GM19099 (cell line): ENCODE results near the gene NDUFS2.
A peak's percentile ranks its signal among the peaks of the same experiment; 100 is the strongest.

Experiments
- POLR2A ChIP-seq: IDR thresholded peaks from 3 replicates; pipeline ENCODE4 v1.6.1; 2011; ENCODE audit warnings: low read depth; ENCODE audit not compliant: insufficient read length; ENCODE audit errors: extremely low read depth

NDUFS2 gene

DNA sequence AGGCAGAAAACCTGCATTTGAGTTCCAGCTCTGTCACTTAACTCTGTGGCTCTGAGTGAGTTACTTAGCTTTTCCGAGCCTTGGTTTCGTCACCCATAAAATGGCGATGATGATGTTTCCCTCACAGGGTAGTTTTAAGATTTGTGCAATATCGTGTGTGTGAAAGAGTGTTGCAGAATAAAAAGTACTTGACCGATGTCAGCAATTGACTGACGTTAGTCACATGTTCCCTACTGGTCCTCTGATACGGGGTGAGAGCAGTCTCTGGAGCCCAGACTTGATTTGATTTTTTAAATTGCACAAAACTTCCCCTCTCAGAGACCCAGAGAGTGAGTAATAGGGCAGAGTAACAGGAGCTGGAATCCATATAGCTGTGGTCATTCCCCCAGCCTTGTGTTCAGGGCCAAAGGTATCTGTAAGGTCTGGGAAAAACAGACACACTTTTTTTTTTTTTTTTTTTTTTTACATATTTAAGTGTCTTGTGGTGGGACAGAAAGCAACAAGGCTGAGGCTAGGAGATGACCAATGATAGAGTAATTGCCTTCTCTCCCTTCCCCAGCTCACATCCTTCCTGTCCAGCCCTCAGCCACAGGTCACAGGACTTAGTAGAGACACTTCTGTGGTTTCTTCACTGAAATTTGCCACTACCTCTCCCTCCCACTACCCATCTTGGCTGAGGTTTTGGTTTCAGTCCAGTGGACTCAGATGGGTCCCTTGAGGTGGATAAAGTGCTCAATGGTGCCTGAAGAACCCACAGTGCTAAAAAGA is 15.0 kb downstream of the NDUFS2 start:
- no peak for TF ChIP-seq POLR2A

DNA sequence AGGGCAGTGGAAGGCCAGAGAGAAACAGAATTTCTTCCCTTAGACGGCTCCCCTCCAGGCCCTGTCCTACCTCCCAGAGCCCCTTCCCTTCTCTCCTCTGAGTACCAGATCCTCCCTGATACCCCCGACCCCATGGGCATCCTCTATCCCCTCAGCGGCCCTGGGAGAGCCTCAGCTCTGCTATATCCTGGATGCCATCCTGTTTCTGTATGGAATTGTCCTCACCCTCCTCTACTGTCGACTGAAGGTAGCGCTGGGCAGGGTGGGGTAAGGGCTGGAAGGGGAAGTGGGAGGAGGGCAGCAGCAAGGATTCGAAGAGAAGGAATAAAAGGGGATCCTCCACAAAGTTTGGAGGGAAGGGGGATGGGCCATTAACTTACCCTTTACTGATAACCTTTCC is 15.7 kb downstream of the NDUFS2 start:
- no peak for TF ChIP-seq POLR2A

DNA sequence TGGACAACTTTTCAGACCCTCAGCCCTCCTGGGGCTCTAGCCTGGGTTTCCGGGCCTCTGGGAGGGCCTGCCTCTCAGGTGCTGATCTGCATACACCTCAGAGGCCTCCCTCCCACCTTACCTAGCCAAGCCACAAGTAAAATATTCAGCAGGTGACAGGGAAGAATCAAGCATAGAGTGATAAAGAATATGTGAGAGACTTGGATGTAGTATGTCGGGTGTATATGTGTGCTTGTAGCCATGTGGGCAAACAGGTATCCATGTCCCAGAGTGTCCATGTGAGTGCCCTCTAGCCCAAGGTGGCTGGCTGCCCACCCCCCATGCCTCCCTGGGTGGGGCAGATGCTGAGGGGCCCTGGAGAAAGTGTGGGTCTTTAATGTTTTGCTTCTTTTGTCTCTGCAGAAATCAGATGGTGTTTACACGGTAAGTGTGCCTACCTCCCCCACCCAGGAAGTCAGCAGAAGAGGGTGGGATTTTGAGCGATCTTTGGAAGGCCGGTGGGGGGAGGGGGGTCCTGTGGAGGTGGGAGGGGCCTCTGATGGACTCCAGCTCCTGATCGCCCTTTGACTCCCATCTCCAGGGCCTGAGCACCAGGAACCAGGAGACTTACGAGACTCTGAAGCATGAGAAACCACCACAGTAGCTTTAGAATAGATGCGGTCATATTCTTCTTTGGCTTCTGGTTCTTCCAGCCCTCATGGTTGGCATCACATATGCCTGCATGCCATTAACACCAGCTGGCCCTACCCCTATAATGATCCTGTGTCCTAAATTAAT is 16.3 kb downstream of the NDUFS2 start:
- no peak for TF ChIP-seq POLR2A

DNA sequence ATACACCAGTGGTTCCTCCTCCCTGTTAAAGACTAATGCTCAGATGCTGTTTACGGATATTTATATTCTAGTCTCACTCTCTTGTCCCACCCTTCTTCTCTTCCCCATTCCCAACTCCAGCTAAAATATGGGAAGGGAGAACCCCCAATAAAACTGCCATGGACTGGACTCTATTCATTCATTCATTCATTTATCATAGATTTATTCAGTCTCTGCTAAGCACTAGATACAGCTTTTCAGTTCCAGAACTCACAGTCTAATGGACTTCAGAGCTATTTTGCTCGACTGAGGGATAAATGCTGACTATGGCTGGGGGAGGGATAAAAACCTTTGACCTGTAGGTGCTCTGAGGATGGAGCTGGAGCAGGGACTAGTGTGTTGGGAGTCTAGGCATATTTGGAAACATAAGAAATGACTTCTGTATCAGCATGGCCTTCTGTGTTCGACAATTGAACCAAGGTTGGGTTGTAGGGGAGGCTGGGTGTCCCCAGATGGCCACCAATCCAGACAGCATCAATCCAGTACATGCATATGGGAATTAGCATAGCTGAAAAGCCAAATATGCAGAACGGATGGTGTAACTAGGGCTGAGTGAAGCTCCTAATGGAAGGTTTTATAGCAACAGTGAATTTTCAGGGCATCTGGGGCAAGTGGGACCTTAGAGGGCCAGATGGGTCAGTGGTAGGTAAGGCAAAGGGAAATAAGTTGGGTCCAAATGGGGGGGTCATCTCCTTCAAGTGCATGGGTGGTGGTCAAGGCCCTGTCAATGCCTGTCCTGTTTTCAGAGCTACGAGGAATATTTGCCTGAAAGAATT is 17.1 kb downstream of the NDUFS2 start:
- TF ChIP-seq POLR2A, result no peak

DNA sequence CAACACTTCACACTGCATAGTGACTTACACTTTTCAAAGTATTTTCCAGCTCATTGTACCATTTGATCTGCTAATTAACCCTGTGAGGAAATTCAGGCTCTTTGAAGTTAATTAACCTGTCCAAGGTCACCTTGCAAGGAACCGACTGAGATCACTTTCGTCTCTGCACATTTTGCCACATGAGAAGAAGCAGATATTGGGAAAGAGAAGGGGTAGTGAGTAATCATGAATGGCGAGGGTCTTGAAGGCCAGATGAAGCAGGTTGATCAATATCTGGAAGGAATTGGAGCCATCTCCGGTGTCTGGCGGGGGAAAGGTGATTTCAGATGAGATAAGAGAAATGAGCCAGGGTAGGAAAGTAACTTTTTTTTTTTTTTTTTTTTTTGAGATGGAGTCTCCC is 17.8 kb downstream of the NDUFS2 start:
- no peak for TF ChIP-seq POLR2A

DNA sequence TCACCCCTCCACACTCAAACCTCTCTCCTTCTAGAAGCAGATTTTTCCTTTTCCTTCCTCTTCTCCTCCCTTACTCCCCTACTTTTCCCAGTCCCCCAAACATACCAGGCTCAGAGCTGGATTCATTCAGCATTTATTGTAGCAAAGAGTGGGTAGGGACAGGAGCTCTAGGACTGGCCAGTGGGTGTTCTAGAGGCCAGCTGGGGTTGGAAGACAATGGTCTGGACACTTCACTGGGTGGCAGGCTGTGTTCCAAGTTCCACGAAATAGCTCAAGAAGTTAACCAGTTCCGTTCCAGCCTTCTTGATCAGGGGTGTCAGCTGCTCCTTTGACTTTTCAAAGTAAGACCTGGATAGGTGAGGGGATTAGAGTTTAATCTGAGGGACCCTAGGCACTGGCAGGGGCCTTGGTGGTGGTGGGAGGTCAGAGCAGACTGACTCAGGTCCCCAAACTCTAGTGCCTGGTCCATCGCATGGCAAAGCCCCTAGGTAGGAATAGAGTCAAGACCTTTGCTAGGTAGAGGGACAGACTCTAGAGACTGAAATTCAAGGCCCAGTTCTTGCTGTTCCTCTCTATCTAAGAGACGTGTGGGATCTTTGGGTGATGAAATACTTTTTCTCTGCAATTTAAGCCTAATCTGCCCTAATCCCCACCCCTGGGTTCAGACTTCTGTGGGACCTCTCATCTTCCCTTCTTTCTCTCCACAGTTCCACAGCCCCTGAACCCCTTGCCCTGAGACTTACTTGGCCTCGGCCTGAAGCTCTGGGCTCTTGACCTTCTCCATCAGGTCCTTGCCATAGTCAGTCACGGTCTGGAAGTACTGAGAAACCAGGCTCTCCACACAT is 20.2 kb downstream of the NDUFS2 start:
- TF ChIP-seq POLR2A, result no peak

DNA sequence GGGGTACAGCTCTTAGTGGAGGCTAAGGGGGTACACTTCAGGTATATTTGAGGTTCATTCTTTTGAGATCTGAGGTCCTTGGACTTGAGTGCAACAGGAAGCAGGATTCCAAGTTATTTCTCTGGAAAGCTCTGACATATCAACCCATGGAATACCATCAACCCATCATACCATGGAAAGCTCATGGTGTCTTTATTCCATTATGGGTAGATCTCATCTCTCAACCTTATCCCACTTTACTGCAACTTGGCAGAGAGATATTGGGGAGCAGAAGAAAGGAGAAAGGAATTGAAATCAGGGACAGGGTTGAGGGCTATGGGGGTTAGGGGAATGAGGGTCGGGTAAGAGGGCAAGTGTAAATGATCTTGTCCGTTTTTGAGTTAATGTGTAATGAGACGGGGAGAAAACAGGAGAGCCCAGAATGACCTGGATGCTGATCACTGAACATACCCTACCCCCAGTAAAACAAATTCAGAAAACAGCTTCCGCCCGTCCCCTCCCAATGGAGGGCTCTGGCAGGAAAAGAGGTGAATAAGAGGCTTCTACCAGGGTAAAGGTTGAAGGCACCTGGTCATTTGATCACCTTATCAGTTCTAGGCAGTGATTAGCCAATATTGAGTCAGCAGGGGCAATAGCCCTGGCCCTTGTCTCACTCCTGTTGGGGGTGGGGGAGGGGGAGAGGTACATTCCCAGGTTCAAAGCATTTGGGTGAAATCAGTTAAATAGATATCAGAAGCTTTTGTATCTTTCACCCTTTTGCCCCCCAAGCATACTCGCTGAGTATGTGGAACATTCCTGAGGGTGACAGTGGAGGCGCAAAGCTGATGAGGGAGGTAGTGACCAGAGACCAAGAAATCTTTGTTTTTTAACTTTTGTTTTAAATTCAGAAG is 21.9 kb downstream of the NDUFS2 start:
- TF ChIP-seq POLR2A, result no peak

DNA sequence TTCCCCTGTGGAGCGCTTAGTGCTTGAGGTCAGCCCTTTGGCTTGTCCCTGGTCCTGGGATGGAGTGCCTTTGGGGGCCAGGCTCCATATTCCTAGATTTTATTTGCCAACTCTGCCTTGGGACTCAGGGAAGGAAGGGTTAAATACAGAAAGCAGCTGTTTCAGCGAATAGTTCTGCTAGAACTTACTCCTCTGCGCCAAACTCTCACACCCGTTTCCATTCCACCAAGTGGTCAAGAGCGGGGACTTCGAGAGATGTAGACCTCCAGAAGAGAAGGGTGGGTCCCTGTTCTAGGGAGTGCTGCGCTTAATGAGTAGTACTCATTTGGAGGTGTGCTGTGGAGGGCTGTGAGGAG is 23.0 kb downstream of the NDUFS2 start:
- TF ChIP-seq POLR2A, result no peak

DNA sequence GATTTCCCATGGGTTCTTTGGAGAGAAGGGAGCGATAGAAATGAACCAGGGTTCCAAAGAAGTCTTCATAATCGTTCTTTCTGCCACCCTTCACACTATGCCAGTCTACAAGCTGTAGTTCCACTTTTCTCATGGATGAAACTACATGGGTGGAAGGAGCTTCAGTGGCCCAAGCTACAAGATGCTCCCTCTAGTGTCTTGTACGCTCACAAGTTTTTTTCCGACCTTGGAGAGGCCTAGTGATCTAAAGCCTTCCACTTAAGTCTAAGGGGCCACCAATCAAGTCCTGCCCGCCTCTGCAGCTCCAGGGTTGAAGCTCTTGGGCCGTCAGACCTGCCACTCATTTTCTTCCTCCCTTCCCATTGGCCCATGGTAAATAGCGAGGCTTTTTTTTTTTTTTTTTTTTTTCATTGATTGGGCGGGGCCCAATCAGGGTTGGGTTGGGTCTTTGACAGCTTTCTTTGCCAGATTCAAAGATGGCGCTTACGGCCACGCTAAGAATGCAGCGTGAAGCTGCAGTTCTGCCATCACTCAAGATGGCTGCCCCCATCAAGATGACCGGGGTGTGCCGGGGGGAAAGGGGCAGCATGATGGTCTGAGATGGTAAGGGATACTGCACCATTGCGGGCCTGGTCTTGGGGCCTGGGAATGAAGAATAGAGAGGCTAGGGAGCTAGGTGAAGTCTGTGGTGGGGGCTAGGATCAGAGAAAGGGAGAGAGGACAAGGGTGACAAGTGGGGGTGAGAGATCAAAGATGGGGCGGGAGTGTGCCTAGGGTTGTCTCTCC is 23.6 kb downstream of the NDUFS2 start, which contains the start of gene TOMM40L:
Gene TOMM40L, plus strand, starts transcription at position 527 of the 786 bp plus-strand sequence. CDS start 430 bp downstream, outside the sequence.
- peak; percentile 63 for TF ChIP-seq POLR2A

DNA sequence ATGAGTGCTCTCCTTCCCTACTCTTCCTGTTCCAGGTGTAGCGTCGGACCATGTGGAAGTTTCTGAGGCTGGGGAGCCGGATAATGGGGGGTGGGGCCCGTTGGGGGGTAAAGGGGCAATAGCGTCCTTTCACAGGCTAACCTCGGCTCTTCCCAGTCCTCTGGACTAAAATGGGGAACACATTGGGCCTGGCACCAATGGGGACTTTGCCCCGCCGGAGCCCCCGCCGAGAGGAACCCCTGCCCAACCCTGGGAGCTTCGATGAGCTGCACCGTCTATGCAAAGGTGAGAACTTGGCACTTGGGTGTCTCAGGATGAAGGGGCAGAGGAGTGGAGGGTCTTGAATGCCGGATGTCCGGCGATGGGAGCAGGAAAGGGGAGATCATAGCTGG is 24.1 kb downstream of the NDUFS2 start:
- TF ChIP-seq POLR2A, result no peak

DNA sequence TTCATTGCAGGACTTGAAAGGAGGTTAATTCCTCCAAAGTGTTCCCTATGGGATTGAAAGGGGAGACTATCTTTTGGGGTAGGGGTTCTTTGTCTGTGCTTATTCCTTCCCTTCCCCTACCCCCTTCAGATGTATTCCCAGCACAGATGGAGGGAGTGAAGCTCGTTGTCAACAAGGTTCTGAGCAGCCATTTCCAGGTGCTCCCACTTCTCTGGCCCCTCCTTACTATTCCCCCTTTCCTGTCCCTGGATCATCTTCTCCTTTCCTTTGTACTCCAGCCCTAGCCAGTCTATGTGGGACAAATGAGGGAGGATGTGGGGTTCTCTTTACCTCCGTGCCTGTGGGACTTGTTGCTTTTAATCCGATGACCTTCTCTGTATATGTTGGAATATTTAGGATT is 24.6 kb downstream of the NDUFS2 start:
- TF ChIP-seq POLR2A, result no peak

DNA sequence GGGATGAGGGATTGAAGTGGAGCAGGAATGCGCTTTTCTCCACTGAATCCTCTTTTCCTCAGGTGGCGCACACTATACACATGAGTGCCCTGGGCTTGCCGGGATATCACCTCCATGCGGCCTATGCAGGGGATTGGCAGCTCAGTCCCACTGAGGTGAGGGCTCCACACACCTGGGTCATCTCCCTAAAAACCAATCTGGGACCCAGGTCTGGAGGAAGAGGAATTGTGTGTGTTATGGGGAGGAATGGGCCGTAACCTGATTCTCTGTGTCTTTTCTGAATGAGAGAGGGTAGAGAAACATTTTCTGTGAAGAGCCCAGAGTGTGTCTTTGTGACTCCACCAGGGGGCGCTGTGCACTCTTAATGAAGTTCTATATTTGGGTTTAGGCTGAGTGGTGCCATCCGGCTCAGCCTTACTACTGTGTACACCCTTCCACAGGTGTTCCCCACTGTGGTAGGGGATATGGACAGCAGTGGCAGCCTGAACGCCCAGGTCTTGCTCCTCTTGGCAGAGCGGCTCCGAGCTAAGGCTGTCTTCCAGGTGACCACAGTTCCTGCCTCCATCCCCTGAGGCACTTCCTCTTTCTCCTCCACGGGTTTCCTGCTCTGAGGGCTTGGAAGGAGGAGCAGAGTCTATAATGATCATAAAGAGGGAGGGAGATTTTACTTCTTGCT is 25.2 kb downstream of the NDUFS2 start:
- no peak for TF ChIP-seq POLR2A
